GM12801 (cell line): Measurements from ENCODE around the gene DHH.

ENCODE experiments used
- TF ChIP-seq, protein P1 (sequence below): IDR thresholded peaks from one replicate; pipeline ENCODE4 v1.5.1; 2011; ENCODE audit warnings: control low read depth; ENCODE audit not compliant: insufficient read length; ENCODE audit errors: extremely low read depth

Gene DHH

DNA sequence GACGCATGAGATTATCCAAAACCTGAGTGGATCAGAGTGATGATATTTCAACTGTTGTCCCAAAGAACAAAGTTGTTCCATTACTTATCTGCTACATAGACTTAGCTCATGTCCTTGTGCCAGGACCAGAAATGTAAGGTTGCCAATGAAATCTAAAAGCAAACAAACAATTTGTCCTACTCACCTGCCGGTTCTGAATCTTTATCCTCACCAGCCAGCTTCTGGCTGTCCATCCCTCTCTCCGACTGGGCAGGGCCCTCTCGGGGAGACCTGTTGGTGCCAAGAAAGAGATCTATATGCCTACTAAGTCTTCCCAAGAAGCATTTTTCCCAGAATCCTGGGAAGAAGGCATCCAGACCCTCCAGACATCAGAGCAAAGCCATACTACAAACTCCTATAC, 39.5 kb downstream of the DHH start:
- TF ChIP-seq, protein P1, sequence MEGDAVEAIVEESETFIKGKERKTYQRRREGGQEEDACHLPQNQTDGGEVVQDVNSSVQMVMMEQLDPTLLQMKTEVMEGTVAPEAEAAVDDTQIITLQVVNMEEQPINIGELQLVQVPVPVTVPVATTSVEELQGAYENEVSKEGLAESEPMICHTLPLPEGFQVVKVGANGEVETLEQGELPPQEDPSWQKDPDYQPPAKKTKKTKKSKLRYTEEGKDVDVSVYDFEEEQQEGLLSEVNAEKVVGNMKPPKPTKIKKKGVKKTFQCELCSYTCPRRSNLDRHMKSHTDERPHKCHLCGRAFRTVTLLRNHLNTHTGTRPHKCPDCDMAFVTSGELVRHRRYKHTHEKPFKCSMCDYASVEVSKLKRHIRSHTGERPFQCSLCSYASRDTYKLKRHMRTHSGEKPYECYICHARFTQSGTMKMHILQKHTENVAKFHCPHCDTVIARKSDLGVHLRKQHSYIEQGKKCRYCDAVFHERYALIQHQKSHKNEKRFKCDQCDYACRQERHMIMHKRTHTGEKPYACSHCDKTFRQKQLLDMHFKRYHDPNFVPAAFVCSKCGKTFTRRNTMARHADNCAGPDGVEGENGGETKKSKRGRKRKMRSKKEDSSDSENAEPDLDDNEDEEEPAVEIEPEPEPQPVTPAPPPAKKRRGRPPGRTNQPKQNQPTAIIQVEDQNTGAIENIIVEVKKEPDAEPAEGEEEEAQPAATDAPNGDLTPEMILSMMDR, result no peak

DNA sequence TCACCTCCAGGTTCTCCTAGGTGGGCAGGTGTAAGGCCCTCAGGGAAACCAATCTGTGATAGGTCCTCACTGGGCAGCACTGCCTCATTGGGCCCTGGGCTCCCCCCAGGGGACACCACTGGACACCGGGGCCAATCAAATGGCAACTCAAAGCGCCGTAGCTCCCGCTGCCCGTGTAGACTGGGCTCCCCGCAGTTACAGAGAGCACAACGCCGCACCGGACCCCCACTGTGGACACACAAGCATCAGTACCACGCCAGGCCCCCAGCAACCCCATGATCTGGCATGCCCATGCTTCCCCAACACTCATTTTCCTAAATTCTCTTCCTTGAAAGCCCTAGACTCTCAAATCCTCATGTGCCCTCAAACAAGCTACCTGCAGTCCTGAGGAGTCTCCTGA, 40.1 kb downstream of the DHH start:
- TF ChIP-seq, protein P1, result no peak

DNA sequence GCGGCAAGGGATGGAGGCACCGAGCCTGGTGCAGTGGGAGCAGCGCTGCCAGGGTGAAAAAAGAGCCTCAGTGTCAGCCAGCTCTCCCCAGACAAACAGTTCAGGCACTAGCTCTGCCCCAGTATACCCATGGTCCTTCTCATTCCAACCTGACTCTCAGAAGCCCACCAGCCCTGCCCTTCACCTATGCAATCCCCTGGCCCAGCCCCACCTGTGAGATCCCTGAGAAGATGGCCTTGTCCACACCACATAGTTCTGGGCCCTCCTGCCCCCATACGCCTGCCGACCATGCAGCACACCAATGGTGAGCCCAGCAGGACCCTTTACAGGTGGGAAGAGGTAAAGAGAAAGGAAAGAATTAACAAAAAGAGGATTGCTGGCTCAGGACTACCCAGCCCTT, 40.5 kb downstream of the DHH start:
- TF ChIP-seq, protein P1, result no peak

DNA sequence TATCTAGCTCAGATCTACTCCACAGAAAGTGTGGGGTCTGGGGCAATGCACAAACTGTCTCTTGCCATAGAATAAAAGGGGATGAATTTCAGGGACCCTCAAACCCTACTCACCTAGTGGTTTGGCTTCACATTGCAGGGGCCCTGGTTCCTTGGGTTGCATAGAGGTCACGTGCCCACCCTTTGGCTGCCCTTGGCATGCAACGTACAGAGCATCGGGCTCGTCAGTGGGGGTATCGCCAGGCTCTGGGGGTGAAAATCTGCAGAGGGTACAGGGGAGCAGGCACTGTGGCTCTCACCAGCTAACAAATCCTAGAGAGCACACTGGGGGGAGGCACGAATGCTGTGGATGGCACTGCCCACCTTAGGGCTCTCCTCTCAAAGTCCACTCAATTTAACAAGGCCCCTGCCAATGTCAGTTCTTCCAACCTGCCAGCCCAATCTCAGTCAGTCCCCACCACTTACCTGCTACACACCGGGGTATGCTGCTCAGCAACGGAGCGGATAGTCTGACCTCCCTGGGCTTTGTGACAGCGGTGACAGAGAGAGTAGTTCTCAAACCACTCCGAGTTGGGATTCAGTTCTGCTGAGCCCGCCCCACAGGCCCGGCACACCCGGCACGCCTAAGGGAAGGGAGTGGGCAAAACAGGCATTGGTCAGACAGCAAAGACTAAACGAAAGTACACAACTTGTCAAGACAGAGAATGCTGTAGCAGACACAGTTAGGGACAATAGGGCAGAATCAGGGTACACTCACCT, 42.0 kb downstream of the DHH start:
- TF ChIP-seq, protein P1, result no peak

DNA sequence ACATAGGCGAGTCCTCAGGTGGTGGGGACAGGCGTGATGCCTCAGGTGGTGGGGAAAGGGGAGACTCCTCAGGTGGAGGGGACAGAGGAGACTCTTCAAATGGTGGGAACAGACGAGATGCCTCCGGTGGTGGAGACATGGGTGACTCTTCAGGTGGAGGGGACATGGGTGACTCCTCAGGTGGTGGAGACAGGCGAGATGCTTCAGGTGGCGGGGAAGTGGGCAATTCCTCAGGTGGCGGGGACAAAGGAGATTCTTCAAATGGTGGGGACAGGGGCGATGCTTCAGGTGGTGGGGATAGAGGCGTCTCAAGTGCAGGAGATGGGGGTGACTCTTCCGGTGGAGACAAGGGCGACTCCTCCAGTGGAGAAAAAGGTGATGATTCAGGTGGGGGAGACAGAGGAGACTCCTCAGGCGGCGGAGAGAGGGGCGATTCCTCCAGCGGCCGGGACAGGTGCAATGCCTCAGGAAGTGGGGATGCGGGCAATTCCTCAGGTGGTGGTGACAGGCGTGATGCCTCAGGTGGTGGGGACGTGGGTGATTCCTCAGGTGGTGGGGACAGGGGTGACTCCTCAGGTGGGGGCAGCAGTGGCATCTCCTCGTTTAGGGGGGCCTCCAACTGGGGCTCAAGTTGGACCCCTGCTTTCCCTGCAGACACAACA, 42.7 kb downstream of the DHH start:
- TF ChIP-seq, protein P1, result no peak

DNA sequence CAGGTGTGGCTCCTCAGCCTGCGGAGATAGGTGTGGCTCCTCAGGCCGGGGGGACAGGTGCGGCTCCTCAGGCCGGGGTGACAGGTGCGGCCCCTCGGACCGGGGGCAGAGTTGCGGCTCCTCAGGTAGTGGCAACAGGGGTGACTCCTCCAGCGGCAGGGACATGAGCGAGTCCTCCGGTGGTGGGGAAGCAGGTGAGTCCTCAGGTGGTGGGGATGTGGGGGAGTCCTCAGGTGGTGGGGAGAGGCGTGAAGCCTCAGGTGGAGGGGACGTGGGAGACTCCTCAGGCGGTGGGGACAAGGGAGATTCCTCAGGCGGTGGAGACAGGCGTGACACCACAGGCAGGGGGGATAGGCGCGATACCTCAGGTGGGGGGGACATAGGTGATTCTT, 43.2 kb downstream of the DHH start:
- TF ChIP-seq, protein P1, result no peak

DNA sequence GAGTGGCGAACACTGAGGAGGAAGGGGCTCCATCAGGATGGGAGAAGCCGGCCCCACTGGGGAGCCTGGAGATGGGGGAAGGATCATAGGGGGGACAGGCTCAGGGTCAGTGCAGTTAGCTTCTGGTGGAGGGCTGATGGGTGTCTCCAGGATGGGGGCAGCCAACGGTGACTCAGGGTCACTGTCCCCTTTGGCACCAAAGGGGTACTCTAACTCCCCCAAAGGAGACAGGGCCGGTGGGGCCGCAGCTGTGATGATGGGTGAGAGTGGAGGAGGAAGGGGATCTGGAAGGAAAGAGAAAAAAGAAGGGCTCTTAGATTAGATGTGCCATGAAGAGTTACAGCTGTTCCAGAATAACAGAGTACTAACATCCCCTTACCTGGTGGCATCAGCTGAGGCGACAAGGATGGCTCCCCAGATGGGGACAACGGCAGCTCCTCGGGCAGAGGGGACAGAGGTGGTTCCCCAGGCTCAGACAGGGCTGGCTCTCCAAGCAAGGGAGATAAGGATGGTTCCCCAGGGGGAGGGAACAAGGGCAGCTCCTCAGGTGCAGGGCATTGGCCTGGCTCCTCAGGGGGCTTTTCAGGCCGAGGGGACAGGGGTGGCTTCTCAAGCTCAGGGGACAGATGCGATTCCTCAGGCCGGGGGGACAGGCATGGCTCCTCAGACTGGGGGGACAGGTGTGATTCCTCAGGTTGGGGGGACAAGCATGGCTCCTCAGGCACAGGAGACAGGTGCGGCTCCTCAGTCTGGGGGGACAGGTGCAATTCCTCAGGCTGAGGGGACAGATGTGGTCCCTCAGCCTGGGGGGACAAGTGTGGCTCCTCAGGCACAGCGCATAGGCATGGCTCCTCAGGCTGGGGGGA, 43.9 kb downstream of the DHH start:
- TF ChIP-seq, protein P1, result no peak
